Uterus (tissue), 4 donors: ENCODE measurements around the gene CAMTA1. TPM values are rescaled to one million over a fixed set of nuclear protein-coding genes. Genes with fewer than 3 reads are reported as not detected.

Source experiments
- DNase-seq, 2 donors: peaks; one replicate each; pipeline ENCODE4 v3.0.0-alpha.2; 2019 to 2020
- H3K27ac ChIP-seq, 2 donors: fragments of 200-600 bp; sonication (generic); 1 replicate in 1 of 2; 2 replicates in 1 of 2; pipeline ENCODE4 v1.5.1; 2016 to 2018
- H3K27me3 ChIP-seq, 2 donors: fragments of 200-600 bp; sonication (generic); one replicate each; pipeline ENCODE4 v1.5.1; 2018 to 2019; ENCODE audit warnings: control low read depth in 1 of 2
- H3K36me3 ChIP-seq, 2 donors: fragments of 200-600 bp; sonication (generic); one replicate each; pipeline ENCODE4 v1.5.1; 2019; ENCODE audit warnings: control low read depth in 1 of 2
- H3K4me1 ChIP-seq, 2 donors: fragments of 200-600 bp; sonication (generic); one replicate each; pipeline ENCODE4 v1.5.1; 2018 to 2019; ENCODE audit warnings: control low read depth in 1 of 2
- H3K4me3 ChIP-seq, 2 donors: fragments of 200-600 bp; sonication (generic); 1 replicate in 1 of 2; 2 replicates in 1 of 2; pipeline ENCODE4 v1.5.1; 2018 to 2019; ENCODE audit warnings: mild to moderate bottlenecking in 1 of 2
- H3K9me3 ChIP-seq, 2 donors: fragments of 200-600 bp; sonication (generic); one replicate each; pipeline ENCODE4 v1.5.1; 2019; ENCODE audit warnings: control low read depth in 1 of 2
- CTCF ChIP-seq, 4 experiments: fragments of 200-600 bp in 2 of 4; fragments of 450-650 bp in 2 of 4; sonication (generic) in 2 of 4; IDR thresholded peaks; one replicate each; pipeline ENCODE4 v1.5.1; 2016 to 2019; ENCODE audit warnings: antibody characterized with exemption in 4 of 4, mild to moderate bottlenecking in 2 of 4, moderate library complexity in 1 of 4
- POLR2A ChIP-seq, 2 donors: fragments of 450-650 bp; IDR thresholded peaks; one replicate each; pipeline ENCODE4 v1.6.1; 2016; ENCODE audit warnings: antibody characterized with exemption in 2 of 2, mild to moderate bottlenecking in 1 of 2, moderate library complexity in 1 of 2
- intact Hi-C: fragments of 100-400 bp; cut with DNase I; formaldehyde crosslinking; loops from one replicate; pipeline ENCODE4 v1.15.1; 2023; ENCODE audit warnings: low total_unique reads
- total RNA-seq, 4 donors: library from RNA; depleted of rRNA in 3 of 4; stranded (reverse); fragments of >200 nt in 3 of 4; gene quantifications; one replicate each; pipeline versions ENCODE4 v1.1.0 to v1.2.4, GENCODE V29; 2014 to 2023
- donor health status: DM: yes; HTN: yes; CAD: no.

Gene CAMTA1
- total RNA-seq, 4 donors from 2014 or later = 29.7 to 427 (median 64.8) TPM

- no peak overlapping the region for H3K27ac ChIP-seq
- peaks cover 0 to 5% of the 10 kb centered on the region in 2 donors for H3K4me1 ChIP-seq
- no peaks in the 10 kb centered on the region for H3K9me3 ChIP-seq
- no peak for DNase-seq
- no peaks in the 10 kb centered on the region for H3K36me3 ChIP-seq
- intact Hi-C loops = no loop called here
- TF ChIP-seq POLR2A (IDR thresholded peaks at IDR 0.05) = no peak
- TF ChIP-seq CTCF (IDR thresholded peaks at IDR 0.05) = no peak
- no peaks in the 10 kb centered on the region for H3K27me3 ChIP-seq
- no peak overlapping the region for H3K4me3 ChIP-seq
Measured at GRCh38 chr1:7339014-7339413, 553.8 kb downstream of the CAMTA1 start.

- intact Hi-C loops = no loop called here
- DNase-seq = no peak
- H3K27me3 ChIP-seq = no peaks in the 10 kb centered on the region
- TF ChIP-seq POLR2A (IDR thresholded peaks at IDR 0.05) (no peak), CTCF (IDR thresholded peaks at IDR 0.05) (no peak)
- H3K27ac ChIP-seq = no peak overlapping the region
- no peak overlapping the region for H3K4me3 ChIP-seq
- no peaks in the 10 kb centered on the region for H3K4me1 ChIP-seq
- no peaks in the 10 kb centered on the region for H3K9me3 ChIP-seq
- no peaks in the 10 kb centered on the region for H3K36me3 ChIP-seq
Measured at GRCh38 chr1:7339953-7340352, 554.7 kb downstream of the CAMTA1 start.

GRCh38 chr1:7341145-7341905 lies 556.1 kb downstream of the CAMTA1 start:
- no peaks in the 10 kb centered on the region for H3K36me3 ChIP-seq
- H3K9me3 ChIP-seq = no peaks in the 10 kb centered on the region
- no peaks in the 10 kb centered on the region for H3K27me3 ChIP-seq
- no peak for DNase-seq
- H3K27ac ChIP-seq = no peak overlapping the region
- H3K4me3 ChIP-seq = no peak overlapping the region
- intact Hi-C loops = no loop called here
- no peaks in the 10 kb centered on the region for H3K4me1 ChIP-seq
- TF ChIP-seq POLR2A (IDR thresholded peaks at IDR 0.05) (no peak), CTCF (IDR thresholded peaks at IDR 0.05) (no peak)

GRCh38 chr1:7343882-7344281 lies 558.6 kb downstream of the CAMTA1 start:
- TF ChIP-seq CTCF (IDR thresholded peaks at IDR 0.05) (no peak), POLR2A (IDR thresholded peaks at IDR 0.05) (no peak)
- Histone ChIP-seq H3K9me3 (no peaks in the 10 kb centered on the region), H3K36me3 (no peaks in the 10 kb centered on the region), H3K4me1 (no peaks in the 10 kb centered on the region), H3K27me3 (no peaks in the 10 kb centered on the region), H3K4me3 (no peak overlapping the region), H3K27ac (no peak overlapping the region)
- no peak for DNase-seq
- intact Hi-C loops = no loop called here

GRCh38 chr1:7344299-7344698 lies 559.0 kb downstream of the CAMTA1 start:
- no peak for DNase-seq
- no peaks in the 10 kb centered on the region for H3K36me3 ChIP-seq
- no peak overlapping the region for H3K4me3 ChIP-seq
- H3K9me3 ChIP-seq = no peaks in the 10 kb centered on the region
- H3K4me1 ChIP-seq = no peaks in the 10 kb centered on the region
- intact Hi-C loops = no loop called here
- no peak overlapping the region for H3K27ac ChIP-seq
- TF ChIP-seq CTCF (IDR thresholded peaks at IDR 0.05) (no peak), POLR2A (IDR thresholded peaks at IDR 0.05) (no peak)
- H3K27me3 ChIP-seq = no peaks in the 10 kb centered on the region
